HG02798 (cell line): ENCODE measurements around the gene SMAD3.

Experiments used
- ATAC-seq: cut with Tn5 transposase; IDR thresholded peaks from one replicate; pipeline ENCODE4 v1.9.1; 2021; ENCODE audit warnings: mild to moderate bottlenecking; ENCODE audit not compliant: unreplicated experiment, poor library complexity

Gene SMAD3

GRCh38 chr15:67033571-67034044 is 31.8 kb upstream of the SMAD3 start:
- no peak for ATAC-seq

DNA sequence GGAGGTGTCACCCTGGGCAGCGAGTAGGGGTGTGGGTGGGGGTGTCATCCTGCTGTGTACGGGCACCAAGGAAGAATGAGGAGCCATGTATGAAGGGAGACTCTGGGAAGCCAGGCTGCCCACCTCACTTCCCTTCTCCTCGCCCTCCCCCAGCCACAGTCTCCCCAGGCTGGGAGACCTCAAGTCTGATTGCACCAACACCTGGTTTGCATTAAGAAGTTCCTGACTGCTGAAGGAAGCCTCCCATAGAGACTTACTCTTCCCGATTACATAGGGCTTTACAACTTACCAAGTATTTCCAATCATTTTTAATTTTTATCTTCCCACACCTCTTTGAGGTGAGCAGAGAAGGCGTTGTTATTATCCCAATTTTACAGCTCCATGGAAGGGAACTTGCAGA is 29.5 kb upstream of the SMAD3 start:
- no peak for ATAC-seq

GRCh38 chr15:67036775-67037555 is 28.4 kb upstream of the SMAD3 start:
- ATAC-seq = no peak

- ATAC-seq = no peak
Observed at GRCh38 chr15:67037694-67038093, 27.7 kb upstream of the SMAD3 start.

DNA sequence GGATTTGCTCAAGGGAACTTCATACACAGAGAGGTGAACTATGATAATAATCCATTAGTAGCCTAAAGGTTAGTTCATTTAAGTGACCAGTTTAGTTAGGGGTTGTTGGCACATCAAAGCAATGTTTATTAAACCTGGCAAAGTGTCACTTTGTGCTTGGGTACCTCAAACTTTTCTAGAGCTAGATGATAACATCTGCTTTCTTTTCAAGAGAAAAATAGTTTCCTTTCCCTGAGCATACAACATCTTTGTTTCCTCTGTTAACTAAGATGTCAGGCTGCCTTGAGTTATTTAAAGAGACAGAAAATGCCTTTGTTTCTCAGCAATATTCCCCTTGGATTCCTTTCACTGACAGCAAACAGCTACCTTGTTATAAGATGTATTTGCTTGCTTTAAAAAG is 26.7 kb upstream of the SMAD3 start:
- ATAC-seq = no peak

- no peak for ATAC-seq
Observed at GRCh38 chr15:67039384-67040075, 25.9 kb upstream of the SMAD3 start.

- ATAC-seq = no peak
Observed at GRCh38 chr15:67040277-67040676, 25.1 kb upstream of the SMAD3 start.

GRCh38 chr15:67042551-67043142 is 22.8 kb upstream of the SMAD3 start:
- ATAC-seq = no peak

- no peak for ATAC-seq
Observed at GRCh38 chr15:67043939-67044771, 21.2 kb upstream of the SMAD3 start.

GRCh38 chr15:67047149-67047661 is 18.2 kb upstream of the SMAD3 start:
- no peak for ATAC-seq

GRCh38 chr15:67048281-67049279 is 16.8 kb upstream of the SMAD3 start:
- no peak for ATAC-seq

DNA sequence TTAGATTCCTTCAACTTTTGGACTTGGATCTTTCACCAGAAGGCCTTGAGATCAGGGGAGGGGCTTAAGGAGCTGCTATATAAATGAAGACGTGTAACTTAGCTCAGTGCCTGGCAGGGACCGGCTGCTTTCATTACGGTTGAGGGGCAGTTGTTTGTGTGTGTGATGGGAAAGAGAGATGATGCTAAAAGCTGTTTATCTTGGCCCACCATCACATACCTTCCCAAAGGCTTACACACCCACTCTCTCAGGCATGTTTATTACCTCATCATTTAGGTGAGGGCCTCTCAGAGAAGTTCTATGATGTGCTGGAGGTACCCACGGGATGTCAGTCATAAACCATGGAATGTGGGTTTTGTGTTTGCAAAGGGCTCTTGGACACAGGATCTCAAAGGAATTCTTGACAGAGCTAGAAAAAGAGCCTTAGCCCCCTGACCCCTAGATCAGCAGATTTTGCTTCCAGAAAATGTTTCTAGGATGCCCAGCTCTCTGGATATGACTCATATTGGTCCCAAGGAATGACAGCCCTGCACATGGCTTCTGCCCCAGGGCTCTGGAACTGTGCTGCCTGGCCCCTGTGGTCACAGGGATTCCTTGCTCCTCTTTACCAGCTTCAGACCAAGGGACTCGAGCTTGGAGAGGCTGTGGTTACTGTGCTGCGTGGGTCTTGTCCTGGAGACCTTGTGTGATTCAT is 15.9 kb upstream of the SMAD3 start:
- no peak for ATAC-seq

DNA sequence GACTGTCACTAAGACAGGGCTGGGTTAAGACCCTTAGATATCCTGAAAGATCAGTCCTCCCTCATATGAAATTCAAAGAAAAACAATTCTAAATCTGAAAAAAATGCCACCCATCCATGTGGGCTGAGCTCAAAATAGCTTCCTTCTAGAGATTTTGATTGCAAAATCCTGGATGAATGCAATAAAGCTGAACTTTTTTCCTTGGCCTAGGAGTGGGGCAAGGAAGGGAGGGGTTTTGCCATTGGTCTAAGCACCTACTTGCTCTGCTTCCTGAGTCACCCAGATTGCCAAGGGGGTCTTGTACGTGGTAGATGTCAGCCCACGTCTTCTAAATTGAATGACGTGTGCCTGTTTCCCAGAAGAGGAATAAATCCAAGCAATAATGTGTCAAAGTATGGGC is 15.3 kb upstream of the SMAD3 start:
- ATAC-seq = no peak

DNA sequence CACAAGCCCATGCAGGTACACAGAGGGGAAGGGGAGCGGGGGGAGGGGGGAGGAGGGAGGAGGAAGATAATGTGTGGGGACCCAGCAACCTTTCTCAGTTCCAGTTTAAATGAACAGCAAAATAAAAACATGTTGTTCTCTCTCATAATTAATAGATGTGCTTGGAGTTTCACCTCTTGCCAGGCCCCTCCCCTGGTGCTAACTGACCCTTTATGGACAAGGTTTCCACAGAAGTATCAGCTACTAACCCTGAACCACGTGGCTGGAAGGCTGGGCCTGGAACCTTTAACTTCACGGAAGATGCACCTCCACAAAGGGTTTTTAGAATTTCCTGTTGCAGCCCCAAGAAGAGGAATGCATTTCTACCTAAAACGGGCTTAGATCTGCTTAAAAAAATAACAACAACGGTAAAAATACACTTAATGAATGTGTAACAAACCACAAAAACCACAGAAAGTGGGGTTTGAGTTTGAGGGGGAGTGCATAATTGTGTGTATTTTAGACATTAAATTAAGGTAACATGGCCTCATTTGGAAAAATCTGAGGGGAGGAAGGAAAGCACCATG is 14.8 kb upstream of the SMAD3 start:
- ATAC-seq = no peak

- ATAC-seq = no peak
Observed at GRCh38 chr15:67051088-67052045, 14.0 kb upstream of the SMAD3 start.

- ATAC-seq = no peak
Observed at GRCh38 chr15:67054676-67055075, 10.7 kb upstream of the SMAD3 start.

GRCh38 chr15:67059127-67059553 is 6.3 kb upstream of the SMAD3 start:
- ATAC-seq = no peak
